Pancreas (tissue), 10 donors: Measurements from ENCODE around the gene ZDHHC11. TPM values are rescaled to one million over a fixed set of nuclear protein-coding genes. Genes with fewer than 3 reads are reported as not detected.
A peak's percentile ranks its signal among the peaks of the same experiment; 100 is the strongest.

Source experiments
- ATAC-seq, 4 donors: fragments of 200-7000 bp; cut with Tn5 transposase; one replicate each; pipeline versions ENCODE4 v1.8.0 to v1.9.1; 2020; ENCODE audit warnings: mild to moderate bottlenecking in 4 of 4, moderate library complexity in 4 of 4
- DNase-seq, 6 donors: peaks; one replicate each; pipeline ENCODE4 v3.0.0-alpha.2; 2020
- FAIRE-seq: peaks from 2 replicates; lab custom pipeline; 2012; peaks lifted over from hg19 to GRCh38; lab: Jason Lieb, UNC
- H3K27ac ChIP-seq, 4 donors: fragments of 200-600 bp; sonication (generic); 1 replicate in 3 of 4; 2 replicates in 1 of 4; pipeline versions ENCODE4 v1.5.0 to v1.8.0; 2020
- H3K27me3 ChIP-seq, 4 donors: fragments of 200-600 bp; one replicate each; pipeline ENCODE4 v1.8.0; 2021
- H3K36me3 ChIP-seq, 3 donors: fragments of 200-600 bp; sonication (generic) in 1 of 3; one replicate each; pipeline versions ENCODE4 v1.5.0 to v1.8.0; 2020 to 2021
- H3K4me1 ChIP-seq, 3 donors: fragments of 200-600 bp; one replicate each; pipeline ENCODE4 v1.8.0; 2021
- H3K4me3 ChIP-seq, 4 donors: fragments of 200-600 bp; sonication (generic) in 2 of 4; one replicate each; pipeline versions ENCODE4 v1.5.0 to v1.8.0; 2020 to 2021
- H3K9me3 ChIP-seq, 4 donors: fragments of 200-600 bp; one replicate each; pipeline ENCODE4 v1.8.0; 2021
- WGBS, 2 donors: extraction: QIAGEN DNeasy Blood & Tissue Kit; methylation state at CpG; one replicate each; pipeline ENCODE4 v1.1.7; 2013; 5-methylcytosine and 5-hydroxymethylcytosine counted together
- intact Hi-C, 3 donors: fragments of 100-400 bp; cut with DNase I; formaldehyde crosslinking; loops; one replicate each; pipeline versions ENCODE4 v1.11.1 to v1.14.2; 2022
- polyA plus RNA-seq, 2 donors: library from polyadenylated mRNA; stranded (reverse); fragments of 200-250 nt; gene quantifications; one replicate each; pipeline ENCODE4 v1.2.3, GENCODE V29; 2013
- total RNA-seq, 6 donors: library from RNA; stranded (reverse); fragmentation: NEBNext Ultra II Directional in 4 of 6; extraction: Animal tissue kit (Norgen Biotek cat#: 25700) in 4 of 6; gene quantifications; one replicate each; pipeline versions ENCODE4 v1.2.1 to v1.2.4, GENCODE V29; 2021 to 2023
- TF ChIP-seq, protein P1 (sequence below), 4 donors: fragments of 200-600 bp; sonication (generic) in 3 of 4; IDR thresholded peaks; one replicate each; pipeline versions ENCODE4 v1.5.0 to v1.8.0; 2021; ENCODE audit warnings: antibody characterized with exemption in 4 of 4
- donor health status: healthy with polysubstance abuse.
- donor health status: DM: no; HTN: no; CAD: no; lungs with moderate emphysema.
- donor health status: DM: no; HTN: no; CAD: no.
- donor health status: control.
- donor health status: control.
- donor health status: Bipolar disorder and iron deficiency.
- donor health status: DM: yes; HTN: yes; CAD: no.
- donor health status: DM: no; HTN: no; CAD: no.
- donor health status: DM: no; HTN: no; CAD: no.
- donor health status: DM: yes; HTN: yes; CAD: no.

Gene ZDHHC11
- total and polyA plus RNA-seq, 8 donors = 3.6 to 18.1 (median 7.8) TPM

DNA sequence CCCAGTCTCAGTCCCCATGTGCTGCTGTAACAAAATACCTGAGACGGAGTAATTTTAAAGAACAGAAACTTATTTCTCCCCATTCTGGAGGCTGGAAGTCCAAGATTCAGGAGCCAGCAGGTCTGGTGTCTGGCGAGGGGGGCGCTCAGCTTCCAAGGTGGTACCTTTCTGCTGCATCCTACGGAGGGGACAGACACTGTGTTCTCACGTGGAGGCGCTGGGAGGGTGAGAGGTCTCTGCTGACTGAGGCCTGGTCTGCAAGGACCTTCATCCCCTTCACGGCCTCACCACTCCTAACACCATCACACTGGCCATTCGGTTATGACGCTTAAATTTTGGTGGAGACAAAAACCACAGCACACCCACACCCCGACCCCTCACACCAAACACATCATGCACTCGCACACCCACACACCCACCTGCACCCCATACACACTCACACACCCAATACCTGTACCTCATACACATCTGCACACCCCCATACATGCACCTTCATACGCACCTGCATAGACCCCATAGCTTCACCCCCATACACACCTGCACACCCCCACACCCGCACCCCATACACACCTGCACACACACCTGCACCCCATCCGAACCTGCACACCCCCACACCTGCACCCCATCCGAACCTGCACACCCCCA, 9.8 kb upstream of the ZDHHC11 start:
- no peaks in the 10 kb centered on the region for H3K27me3 ChIP-seq
- H3K4me1 ChIP-seq = no peaks in the 10 kb centered on the region
- ATAC-seq (no peak), FAIRE-seq (no peak), DNase-seq (peak in 1 of 6 donors; percentile 58)
- WGBS, 2 donors = 94 to 95% methylated on average over 15 of the region's 15 CpGs
- TF ChIP-seq, protein P1, sequence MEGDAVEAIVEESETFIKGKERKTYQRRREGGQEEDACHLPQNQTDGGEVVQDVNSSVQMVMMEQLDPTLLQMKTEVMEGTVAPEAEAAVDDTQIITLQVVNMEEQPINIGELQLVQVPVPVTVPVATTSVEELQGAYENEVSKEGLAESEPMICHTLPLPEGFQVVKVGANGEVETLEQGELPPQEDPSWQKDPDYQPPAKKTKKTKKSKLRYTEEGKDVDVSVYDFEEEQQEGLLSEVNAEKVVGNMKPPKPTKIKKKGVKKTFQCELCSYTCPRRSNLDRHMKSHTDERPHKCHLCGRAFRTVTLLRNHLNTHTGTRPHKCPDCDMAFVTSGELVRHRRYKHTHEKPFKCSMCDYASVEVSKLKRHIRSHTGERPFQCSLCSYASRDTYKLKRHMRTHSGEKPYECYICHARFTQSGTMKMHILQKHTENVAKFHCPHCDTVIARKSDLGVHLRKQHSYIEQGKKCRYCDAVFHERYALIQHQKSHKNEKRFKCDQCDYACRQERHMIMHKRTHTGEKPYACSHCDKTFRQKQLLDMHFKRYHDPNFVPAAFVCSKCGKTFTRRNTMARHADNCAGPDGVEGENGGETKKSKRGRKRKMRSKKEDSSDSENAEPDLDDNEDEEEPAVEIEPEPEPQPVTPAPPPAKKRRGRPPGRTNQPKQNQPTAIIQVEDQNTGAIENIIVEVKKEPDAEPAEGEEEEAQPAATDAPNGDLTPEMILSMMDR (IDR thresholded peaks at IDR 0.05) = no peak
- H3K4me3 ChIP-seq = no peak overlapping the region
- no peaks in the 10 kb centered on the region for H3K9me3 ChIP-seq
- no peak overlapping the region for H3K27ac ChIP-seq
- intact Hi-C loops = no loop called here
- peaks cover 0 to 16% (median 0%) of the 10 kb centered on the region in 3 donors for H3K36me3 ChIP-seq

DNA sequence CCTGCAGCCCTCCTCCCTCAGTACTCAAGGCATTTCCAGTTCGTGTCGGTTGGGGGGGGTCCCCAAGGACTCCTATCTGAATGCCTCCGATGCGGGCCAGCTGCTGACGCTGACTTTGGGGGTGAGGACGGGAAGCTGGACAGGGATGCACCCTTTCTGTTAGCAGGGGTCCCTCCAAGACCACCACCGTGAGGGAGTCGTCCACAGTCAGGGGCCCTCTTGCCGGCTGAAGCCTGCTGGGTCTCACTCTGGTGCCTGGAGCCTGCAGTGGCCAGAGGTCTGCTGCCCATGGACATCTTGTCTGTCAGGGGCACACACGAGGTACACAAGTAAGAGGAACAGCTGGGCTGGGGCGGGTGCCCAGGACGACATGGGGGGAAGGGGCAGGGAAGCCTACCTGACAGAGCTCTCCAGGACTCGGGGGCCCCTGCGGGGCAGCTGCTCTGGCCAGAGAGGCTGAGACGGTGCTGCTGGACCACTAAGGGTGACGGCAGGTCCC, 9.1 kb upstream of the ZDHHC11 start:
- peaks cover 0 to 8% (median 0%) of the 10 kb centered on the region in 3 donors for H3K36me3 ChIP-seq
- no peak for FAIRE-seq
- H3K9me3 ChIP-seq = no peaks in the 10 kb centered on the region
- H3K27me3 ChIP-seq = no peaks in the 10 kb centered on the region
- TF ChIP-seq, protein P1 (IDR thresholded peaks at IDR 0.05) = no peak
- DNase-seq = peak in 1 of 6 donors; percentile 58
- H3K4me3 ChIP-seq = no peak overlapping the region
- no peaks in the 10 kb centered on the region for H3K4me1 ChIP-seq
- no peak for ATAC-seq
- WGBS, 2 donors = 83 to 88% methylated on average over 16 of the region's 16 CpGs
- intact Hi-C loops = no loop called here
- no peak overlapping the region for H3K27ac ChIP-seq

DNA sequence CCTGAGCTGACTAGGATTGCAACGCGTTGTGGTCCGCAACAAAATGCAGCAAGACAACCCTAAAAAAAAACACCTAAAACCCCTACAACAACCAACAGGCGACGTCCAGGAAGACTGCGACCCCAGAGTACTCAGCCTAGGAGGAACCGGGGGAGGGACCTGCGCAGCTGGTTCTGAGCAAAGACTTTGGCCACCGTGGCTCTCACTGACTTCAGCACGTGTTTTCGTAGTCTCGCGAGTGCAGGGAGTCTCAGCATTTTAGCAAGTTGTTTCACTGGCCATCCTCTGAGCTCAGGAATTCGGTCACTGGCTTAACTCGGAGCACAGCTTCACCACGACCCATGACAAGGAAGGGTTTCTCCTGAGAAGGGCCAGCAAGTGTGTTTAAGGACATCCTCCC, 8.6 kb upstream of the ZDHHC11 start:
- Histone ChIP-seq H3K9me3 (no peaks in the 10 kb centered on the region), H3K27me3 (no peaks in the 10 kb centered on the region), H3K36me3 (peaks cover 0 to 4% (median 0%) of the 10 kb centered on the region in 3 donors), H3K27ac (no peak overlapping the region), H3K4me3 (no peak overlapping the region), H3K4me1 (no peaks in the 10 kb centered on the region)
- ATAC-seq (no peak), DNase-seq (no peak), FAIRE-seq (no peak)
- TF ChIP-seq, protein P1 (IDR thresholded peaks at IDR 0.05) = no peak
- WGBS, 2 donors = 83 to 84% methylated on average over 16 of the region's 16 CpGs
- intact Hi-C loops = no loop called here

DNA sequence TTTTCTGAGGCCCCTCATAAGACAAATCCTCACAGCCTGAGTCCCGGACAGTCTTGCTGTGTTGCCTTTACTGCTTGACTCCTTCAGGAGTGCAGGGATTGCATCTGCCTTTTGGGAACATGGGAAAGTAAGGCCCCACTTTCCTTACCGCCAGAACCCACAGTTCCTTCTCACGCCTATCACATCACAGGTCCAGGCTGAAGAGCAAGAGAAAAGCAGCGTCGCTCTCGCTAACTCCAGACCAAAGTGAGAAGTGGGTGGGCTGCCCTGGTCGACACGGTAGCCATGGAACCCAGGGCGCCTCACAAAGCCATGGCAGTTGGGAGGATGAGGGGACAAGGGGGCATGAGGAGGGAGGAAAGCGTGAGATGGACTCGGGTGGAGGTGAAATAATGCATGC, 7.9 kb upstream of the ZDHHC11 start:
- no peak overlapping the region for H3K4me3 ChIP-seq
- H3K9me3 ChIP-seq = no peaks in the 10 kb centered on the region
- H3K27me3 ChIP-seq = no peaks in the 10 kb centered on the region
- H3K27ac ChIP-seq = no peak overlapping the region
- no peaks in the 10 kb centered on the region for H3K36me3 ChIP-seq
- DNase-seq (no peak), FAIRE-seq (no peak), ATAC-seq (no peak)
- intact Hi-C loops = no loop called here
- 88 to 93% methylated on average over 11 of the region's 11 CpGs for WGBS, 2 donors
- no peaks in the 10 kb centered on the region for H3K4me1 ChIP-seq
- TF ChIP-seq, protein P1 (IDR thresholded peaks at IDR 0.05) = no peak
